HG03196 (cell line): ENCODE results near the gene SMOC2.
"Not testable (repeated sequence)": the region's sequence is repeated elsewhere in the genome, so short reads cannot be mapped to it uniquely, and the experiment has no call there.

Experiments used
- ATAC-seq: cut with Tn5 transposase; IDR thresholded peaks from one replicate; pipeline ENCODE4 v1.9.1; 2021; ENCODE audit not compliant: unreplicated experiment

Gene SMOC2

DNA sequence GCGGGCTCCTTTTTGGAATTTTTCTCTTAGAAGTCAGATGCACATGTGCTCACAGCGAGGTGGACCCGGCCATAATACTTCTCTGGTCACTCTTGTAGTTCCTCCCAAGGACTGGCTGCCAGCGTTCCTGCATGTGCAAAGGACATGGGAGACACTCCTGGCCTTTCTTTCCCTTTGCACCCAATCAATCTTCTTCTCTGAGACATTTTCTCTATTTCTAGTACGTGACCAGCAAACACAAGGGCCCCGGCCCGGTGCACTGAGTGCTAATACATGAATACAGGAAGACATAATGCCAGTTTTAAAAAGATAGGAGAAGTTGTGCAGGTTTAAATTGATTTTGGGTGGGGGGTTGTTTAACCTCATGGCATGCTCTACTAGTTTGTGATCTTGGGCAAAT is 233.6 kb downstream of the SMOC2 start:
- no peak for ATAC-seq

DNA sequence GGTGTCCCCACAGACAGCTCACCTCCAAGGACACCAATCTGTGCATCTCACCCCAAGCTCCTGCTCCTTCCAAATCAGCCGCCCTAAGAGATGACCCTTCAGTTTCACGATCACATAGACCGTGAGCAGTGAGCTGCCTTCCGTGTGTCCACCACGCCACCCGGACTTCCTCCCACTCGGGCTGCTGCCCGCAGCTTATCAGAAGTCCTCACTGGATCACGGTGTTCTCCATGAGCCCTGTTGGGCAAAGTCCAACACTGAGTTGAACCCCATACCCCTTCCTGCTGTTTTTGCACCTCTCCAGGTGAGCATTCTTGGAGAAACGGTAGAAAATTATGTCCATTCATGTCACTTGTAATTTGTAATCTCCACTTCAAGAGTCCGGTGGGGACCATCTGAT is 234.4 kb downstream of the SMOC2 start:
- no peak for ATAC-seq

DNA sequence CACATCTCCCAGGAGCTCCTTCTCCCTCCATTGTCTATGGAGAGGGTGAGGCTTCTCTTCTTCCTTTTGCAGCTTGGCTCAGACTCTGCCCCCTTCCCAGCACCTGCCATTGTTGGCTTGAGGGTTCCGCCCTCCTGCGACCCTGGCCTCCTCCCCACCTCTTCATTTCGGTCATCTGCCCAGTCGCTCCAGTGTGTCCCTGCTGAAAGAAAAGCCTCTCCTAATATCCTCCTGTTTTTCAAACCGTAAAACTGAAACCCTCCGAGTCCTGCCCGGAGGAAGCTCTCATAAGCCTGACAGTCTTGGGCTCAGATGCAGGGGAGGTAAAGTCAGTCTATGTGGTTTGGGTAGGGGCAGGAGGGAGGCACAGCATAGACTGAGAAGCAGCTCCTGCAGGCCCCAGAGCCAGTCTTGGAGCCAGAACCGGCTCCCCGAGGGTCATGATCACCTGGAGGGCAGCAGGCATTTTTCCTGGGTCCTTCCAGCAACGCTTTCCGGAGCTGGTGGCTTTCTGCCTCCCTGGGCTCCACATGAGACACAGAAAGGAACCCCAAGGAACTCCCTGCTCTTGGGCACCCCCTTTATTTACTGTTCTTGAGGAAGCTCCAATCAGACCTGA is 235.1 kb downstream of the SMOC2 start:
- ATAC-seq: no peak

DNA sequence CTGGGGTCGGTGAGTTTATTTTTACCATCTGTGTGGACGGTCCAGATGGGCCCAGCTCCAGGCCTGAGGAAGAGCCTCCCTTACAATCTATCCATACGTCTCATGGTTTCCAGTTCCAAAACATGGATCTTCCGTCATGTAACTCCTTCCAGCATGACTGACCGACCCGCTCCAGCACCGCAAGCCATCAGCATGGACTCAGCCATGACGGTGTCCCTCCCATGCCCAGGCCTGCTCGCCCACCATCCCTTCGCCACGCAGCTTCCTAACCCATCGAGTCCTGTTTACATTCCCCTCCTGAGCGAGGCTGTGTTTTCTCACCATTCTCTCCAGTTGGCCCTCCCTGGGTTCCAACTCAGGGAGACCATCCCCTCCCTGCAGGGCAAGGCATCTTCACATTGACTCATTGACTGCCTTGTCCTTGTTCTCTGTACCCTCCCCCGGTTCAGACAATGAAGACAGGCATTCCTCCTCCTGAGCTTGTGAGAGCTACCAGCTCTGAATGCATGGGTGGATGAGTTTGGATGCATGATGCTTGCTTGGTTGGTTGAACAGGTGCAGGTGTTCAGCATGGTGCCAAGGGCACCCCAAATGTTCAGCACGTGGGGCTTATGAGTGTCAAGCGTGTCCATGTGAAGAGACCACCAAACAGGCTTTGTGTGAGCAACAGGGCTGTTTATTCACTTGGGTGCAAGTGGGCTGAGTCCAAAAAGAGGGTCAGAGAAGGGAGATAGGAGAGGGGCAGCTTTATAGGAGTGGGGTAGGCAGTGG is 235.8 kb downstream of the SMOC2 start:
- no peak for ATAC-seq

DNA sequence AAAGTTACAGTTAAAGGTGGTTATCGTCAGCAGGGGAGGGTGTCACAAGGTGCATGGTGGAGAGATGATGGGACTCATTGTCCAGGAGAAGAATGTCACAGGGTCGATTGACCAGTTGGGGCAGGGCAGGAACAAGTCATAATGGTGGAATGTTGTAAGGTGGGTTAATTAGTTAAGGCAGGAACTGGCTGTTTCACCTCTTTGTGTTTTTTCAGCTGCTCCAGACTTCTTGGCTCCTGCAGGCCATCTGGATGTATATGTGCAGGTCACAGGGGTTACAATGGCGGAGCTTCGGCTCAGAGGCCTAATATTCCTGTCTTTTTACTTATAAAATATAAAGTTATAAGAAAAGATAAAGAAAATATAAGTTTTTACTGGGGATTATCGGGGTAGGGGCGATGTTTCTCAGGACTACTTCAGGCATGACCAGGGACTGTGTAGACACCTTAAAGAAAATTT is 236.4 kb downstream of the SMOC2 start:
- not testable (repeated sequence) for ATAC-seq

DNA sequence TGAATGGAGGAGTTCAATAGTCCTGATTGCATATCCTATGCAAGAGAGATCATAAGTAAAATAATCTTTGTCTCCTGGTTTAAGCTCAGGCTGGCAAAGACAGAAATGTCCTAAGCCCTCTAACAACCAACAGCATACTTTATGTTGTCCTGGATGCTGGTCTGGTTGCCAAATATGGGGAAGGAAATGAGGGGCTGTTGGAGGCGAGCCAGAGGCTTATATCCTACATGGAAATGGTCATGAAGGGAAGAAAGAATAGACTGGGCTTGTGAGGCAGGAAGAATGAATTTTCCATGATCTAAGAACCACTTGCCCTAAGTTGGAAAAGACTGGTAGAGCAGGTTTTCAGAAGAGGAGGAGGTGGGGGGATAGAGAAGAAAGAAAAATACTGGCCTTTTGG is 237.1 kb downstream of the SMOC2 start:
- no peak for ATAC-seq

DNA sequence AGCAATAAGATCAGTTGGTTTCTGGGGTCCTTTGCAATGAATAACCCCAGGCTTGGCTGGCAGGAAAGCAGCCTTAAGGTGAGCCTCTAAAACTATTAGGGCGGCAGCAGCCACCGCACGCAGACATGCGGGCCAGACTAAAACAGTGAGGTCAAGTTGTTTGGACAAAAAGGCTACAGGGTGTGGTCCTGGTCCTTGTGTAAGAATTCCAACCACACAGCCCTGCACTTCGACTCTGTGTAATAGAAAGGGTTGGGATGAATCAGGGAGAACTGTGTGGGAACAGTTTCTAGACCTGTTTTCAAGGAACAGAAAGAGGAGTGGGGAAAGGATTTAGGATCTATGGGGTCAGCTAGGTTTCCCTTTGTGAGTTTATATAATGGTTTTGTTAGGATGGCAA is 237.6 kb downstream of the SMOC2 start:
- ATAC-seq: no peak

DNA sequence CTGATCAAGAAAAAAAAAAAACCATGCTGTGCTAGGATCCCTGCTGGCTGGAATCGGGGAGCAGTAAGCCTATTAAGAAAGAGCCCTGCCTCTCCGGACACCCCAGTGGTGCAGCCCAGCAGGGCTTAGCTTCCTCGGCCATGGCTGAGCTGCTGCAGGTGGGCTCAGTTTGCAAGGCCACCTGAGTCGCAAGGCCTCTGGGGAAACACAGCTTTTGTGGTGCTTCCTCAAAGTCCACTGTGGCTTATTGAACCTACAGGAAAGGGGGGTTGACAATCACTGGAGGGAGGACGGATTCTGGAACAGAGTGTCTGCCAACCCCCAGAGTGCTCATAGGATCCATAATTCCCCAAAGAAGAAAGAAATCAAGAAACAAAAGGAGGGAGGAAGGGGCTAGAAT is 240.8 kb downstream of the SMOC2 start:
- no peak for ATAC-seq

DNA sequence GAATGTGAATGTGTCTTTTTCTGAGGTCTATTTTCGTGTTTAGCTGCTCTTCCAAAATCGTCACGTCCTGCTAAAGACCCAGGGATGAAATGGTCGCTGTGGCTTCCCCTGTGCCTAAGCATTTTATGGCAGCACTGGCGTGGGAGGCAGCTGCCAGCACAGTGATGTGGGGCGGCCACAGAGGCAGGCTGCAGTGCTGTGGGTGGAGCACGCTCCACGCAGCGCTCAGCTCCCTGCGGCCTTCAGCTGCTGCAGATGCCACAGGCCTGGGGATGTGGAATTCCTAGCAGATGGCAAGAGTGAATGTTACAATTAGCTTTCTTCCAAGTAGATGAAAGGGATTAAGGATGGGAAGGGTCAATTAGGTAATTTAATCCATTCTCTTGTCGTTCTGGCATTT is 242.6 kb downstream of the SMOC2 start:
- ATAC-seq: no peak

DNA sequence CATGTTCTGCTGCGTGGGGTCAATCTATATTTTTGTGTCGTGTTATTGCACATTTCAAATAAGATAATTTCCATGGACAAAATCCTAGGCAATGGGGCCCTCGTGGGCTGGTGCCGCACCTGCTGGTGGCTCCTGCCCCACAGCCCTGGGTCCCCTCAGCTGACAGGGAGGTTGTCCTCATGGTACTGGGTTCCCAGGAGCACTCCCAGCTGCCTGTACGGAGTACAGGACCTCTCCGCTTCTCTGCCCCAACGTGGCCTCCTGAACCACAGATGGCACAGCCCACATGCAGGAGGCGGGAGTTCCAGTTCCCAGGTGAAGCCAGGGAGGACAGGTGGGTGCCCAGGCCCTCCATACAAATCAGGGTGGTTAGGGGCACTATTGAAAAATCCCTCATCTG is 243.5 kb downstream of the SMOC2 start:
- no peak for ATAC-seq

DNA sequence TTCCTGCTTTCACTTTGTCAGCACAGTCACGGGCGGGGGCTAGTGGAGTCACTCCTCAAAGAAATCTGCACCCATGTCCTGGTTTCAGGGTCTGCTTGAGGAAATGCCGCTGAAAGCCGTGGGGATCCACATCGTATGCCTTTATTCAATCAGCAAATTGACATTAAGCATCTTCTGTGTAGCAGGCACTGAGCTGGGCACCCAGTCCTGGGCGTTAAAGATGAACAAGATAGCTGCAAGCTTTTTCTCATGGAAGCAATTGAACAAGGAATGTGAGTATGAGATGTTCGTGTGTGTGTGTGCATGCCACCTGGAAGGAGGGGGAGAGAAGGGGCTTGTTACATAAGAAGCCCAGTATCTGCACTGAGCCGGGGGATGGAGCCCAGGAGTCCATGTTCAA is 243.9 kb downstream of the SMOC2 start:
- ATAC-seq: no peak

DNA sequence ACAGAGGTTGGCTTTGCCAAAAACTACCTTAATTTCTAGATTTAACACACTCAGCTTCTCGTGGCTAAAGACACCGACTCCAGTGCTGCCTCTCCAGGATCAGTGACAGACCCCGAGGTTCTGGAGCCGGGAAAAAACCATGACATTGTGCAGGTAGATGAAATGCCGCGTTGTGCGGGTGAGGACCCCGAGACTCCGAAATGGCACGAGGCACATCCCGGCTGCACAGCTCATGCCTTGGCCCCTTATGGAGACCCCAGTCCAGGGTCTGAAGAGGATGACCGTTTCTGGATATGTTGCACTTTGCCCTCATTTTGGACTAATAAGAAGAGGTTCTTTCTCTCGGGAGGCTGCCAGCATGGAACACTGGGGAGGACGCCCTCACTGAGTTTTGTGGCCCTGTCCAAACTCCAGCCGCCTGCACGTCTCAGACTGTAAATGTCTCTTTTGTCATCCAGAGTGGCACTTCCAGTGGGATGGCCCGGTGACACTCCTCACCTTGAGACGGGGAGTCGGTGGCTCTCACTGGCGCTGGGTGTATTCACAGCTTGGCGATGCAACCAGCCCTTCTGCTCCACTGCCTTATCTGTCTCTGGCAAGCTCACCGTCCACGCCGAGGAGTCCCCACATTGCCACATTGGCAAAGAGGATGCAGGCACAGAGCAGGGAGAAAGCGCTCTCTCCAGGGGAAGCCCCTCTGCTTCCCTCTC is 245.2 kb downstream of the SMOC2 start:
- no peak for ATAC-seq

DNA sequence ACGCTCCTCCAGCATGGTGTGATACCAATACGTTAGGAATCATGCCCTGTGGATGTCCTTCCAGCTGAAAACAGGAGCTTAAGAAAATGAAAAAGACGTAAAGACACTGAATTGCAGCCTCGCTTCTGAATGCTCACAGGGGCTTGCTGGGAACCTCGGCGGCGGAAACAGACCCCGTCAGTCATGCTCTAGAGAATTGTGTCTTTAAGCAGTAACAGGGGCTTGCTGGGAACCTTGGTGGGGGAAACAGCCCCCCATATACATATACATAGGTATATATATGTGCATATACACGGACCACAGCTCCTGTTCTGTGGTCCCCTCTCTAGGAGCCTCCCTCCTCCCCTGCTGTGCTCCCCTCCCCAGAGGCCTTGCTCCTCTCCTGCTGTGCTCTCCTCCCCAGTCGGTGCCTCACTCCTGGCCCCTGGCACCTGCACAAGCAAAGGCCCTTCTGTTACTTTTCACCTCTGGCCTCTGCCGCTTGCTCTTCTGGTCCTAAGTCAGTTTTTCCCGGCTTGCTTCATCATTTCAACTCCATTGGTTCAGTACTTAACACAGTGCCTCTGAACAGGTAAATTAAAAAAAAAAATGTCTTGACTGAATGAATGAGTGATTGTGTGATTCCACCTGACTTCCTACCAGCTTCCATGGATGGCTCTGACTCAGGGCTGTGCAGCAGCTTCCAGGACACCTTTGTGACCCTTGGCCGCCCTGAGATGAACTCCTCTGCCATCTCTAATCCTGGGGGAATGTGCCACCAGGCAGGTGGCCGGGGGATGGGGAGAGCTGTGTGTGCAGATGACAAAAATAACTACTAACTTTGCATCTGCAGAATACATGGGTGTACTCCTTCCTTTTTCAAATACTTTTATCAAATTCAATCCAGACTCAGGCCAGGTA is 246.1 kb downstream of the SMOC2 start:
- no peak for ATAC-seq

DNA sequence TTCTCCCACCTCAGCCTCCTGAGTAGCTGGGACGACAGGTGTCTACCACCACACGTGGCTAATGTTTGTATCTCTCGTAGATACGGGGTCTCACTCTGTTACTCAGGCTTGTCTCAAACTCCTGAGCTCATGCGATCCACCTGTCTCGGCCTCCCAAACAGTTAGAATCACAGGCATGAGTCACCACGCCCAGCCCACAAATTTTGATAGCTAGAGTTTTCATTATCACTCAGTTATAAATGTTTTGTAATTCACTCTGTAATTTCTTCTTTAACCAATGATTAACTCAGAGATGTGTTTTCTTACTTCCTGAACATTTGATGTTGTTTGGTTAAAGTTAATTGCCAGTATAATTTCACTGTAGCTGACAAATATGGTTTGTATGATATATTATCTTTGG is 249.3 kb downstream of the SMOC2 start:
- ATAC-seq: no peak

DNA sequence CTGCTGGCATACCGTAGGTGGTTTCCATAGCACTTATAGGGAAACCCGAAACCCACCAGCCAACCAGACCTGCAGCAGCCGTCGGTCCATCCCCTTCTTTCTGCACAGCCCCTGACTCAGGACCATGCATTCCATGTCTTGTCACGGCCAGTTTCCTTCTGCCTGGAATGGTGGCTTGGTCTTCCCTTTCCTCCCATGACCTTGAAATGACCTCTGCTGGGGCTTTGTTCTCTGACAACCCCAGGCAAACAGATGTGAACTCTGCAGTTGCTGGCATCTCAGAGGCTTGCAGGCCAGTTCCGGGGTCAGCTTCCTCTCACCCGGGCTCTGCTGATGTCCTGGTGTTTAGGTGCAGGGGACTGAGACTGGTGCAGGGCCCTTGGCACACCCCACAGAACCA is 250.8 kb downstream of the SMOC2 start:
- no peak for ATAC-seq

DNA sequence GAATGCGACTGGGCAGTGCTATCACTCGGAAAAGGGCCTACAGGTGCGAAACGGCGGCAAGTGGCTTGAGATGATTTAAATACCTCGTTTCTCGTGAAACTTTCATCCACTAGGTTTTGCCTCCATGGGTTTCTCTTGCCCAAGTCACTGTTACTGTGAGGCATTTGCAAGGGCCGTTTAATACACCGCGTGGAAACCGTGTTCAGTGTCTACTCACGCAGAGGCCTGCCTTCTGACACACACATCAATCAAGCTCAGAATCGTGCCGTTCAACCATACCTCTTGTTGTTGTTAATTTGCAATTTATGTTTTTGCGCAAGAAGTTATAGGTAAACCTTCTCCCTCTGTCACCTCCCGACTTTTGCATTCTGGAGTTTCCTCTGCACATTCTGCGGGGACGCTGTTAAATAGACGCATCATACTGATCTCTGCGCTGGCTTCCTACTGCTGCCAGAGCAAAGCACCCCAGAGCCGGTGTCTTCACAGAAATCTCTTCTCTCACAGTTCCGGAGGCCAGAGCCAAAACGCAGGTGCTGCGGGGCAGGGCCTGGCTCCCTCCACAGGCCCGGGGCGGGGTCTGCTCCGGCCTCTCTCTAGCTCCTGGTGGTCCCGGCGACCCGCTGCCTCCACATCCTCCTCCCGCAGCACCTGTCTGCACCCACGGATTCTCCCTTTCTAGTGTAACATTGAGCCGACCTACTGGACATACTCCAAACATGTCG is 251.4 kb downstream of the SMOC2 start:
- ATAC-seq: no peak

DNA sequence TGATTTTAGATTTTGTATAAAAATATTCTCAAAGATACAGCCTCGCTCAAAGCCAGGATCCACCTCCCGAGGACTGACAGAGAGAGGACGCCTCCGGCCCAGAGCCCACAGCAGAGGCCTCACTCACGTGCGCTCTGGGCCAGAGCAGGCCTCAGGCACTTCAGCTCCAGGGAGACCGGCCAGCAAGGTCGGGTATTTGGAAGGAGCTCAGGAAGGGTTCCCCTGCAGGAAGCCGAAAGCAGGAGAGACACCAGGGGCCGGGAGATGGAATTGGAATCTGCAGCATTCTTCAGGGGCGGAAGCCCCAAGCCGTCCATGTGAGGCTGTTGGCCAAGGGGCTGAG is 251.9 kb downstream of the SMOC2 start:
- ATAC-seq: not testable (repeated sequence)

DNA sequence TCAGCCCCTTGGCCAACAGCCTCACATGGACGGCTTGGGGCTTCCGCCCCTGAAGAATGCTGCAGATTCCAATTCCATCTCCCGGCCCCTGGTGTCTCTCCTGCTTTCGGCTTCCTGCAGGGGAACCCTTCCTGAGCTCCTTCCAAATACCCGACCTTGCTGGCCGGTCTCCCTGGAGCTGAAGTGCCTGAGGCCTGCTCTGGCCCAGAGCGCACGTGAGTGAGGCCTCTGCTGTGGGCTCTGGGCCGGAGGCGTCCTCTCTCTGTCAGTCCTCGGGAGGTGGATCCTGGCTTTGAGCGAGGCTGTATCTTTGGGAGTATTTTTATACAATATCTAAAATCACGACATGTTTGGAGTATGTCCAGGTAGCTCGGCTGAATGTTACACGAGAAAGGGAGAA is 253.8 kb downstream of the SMOC2 start:
- ATAC-seq: not testable (repeated sequence)

DNA sequence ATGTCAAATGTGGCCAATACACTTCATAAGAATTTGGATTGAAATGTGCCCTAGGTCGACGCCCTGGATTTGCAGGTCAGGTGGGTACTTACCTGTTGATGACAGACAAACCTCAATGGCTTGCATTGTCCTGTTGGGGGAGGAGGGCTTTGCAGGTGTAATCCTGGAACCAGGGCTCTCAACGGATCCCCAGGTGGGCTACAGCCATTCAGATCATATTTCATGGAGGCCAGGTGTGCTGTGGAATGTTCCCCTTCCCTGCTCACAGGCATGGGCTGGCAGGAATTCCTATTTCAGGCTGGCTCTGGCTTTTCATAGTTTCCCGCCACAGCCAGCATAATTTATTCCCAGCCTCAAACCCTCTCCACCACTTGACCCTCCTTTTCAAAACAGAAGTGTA is 254.7 kb downstream of the SMOC2 start:
- ATAC-seq: no peak

DNA sequence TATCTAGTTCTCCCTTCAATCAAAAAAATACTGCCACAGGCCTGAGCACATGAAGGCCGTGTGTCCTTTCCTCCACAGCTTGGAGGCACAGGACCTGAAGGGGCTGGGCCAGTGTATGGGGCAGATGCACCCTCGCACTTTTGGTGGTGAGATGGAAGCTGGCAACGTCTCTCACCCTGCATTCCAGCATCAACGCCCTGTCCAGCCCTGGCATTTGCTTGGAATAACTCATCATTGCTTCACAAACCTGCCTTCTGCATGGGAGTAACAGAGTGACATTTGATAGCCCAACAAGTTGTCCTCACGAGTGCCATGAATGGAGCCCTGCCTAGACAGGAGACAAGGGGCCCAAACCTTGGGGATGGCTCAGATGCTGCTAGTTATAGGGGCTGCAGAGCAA is 257.9 kb downstream of the SMOC2 start:
- no peak for ATAC-seq
